SH-SY5Y (cell line): Measurements from ENCODE around the gene WIF1.

Source experiments
- GATA2 ChIP-seq: IDR thresholded peaks from 2 replicates; pipeline ENCODE4 v1.6.1; 2011; ENCODE audit warnings: mild to moderate bottlenecking, low read depth, low read length
- GATA3 ChIP-seq: IDR thresholded peaks from 2 replicates; pipeline ENCODE4 v1.6.1; 2011; ENCODE audit warnings: low read depth, mild to moderate bottlenecking, low read length, moderate library complexity

Gene WIF1

DNA sequence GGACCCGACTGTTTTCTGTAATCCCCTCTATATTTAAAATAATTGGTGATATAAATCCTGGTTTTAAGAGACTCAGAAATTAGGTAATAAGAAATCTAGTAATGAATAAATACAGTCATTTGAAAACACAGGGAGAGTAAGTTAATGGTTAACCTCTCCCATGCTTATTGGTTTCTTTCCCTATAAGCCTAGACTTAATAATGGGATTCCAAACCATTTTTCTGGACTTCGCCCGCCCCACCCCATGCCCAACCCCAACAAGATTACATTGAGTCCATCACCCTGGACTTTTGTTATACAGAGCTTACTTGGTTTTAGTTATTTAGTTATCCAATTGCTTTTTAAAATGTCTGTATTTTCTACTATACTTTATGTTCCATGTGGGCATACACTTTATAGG, 98.7 kb downstream of the WIF1 start:
- no peak for TF ChIP-seq GATA3
- TF ChIP-seq GATA2 = no peak

DNA sequence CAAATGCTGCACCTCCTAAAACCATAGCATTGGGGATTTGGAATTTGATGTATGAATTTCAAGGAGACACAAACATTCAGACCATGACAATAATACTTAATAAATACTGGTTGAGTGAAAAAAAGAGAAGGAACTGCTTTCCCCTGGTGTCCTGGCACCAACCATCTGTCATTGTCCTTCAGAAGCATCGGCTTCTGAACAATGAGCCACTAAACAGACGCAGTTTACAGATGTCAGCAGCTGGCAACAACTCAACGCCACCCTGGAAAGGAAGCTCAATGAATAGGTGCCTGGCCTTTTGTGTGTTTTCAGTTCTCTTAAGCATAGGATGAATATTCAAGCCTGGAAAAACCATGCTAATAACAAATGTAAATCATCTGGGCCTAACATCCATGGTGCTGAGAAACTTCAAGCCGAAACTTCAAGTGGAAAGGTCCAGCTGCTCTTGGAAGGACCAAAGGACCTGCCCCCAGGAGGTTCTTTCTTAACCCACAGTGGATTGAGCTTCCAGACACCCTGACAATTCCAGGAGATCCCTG, 101.3 kb downstream of the WIF1 start:
- TF ChIP-seq GATA3 (no peak), GATA2 (no peak)

DNA sequence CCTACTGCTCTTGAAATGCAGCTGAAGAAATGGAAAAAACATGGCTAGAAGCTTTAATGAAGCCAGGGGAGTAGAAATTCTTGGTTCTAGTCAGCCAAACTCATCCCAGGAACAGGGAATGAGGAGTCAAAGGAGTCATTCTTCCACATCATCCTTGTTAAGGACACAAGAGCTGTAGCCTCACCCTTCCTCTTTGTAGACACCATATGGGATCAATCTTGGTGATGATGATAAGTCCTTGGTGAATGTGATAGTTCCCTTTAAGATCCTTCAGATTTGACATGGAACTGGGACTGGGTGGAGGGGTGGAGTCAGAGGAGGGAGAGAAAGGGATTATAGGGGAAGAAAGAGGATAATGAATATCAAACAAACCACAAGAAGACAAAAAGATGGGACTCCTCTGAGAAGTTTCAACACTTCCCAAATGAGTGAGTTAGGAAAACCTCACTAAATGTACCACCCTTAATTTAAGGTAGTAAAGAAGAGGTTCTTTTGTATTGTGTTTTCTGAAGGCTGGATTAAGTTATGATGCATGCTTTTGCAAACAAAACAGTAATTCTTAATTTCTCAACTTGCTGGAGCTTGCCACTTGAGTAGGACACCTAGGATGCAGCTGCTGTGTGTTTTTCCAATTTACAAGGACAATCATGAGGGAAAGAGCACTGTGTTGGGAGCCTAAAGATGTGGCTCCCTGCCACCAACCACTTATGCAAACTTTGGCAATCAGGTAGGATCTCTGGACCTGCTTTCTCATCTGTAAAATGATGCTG, 104.0 kb downstream of the WIF1 start:
- no peak for TF ChIP-seq GATA2
- TF ChIP-seq GATA3 = no peak

DNA sequence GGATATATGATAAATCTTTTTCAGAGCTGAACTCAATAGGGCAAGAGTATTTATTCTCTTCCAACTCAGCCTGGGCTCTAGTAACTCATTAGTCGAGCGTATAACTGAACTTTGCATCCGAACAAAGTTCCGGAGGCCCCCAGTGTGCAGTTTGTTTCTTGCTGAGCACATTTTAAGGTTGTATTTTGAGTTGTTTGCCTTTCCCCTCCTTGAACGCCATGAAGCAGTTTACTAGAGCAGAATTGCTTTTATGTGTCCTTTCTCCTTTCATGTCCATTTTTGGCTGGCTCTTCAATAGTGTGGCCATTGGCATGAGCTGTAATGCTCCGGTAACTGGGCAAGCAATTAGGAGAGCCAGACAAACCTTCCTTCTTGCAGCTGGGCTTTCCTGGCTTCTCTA, 105.3 kb downstream of the WIF1 start:
- TF ChIP-seq GATA2 (no peak), GATA3 (no peak)

DNA sequence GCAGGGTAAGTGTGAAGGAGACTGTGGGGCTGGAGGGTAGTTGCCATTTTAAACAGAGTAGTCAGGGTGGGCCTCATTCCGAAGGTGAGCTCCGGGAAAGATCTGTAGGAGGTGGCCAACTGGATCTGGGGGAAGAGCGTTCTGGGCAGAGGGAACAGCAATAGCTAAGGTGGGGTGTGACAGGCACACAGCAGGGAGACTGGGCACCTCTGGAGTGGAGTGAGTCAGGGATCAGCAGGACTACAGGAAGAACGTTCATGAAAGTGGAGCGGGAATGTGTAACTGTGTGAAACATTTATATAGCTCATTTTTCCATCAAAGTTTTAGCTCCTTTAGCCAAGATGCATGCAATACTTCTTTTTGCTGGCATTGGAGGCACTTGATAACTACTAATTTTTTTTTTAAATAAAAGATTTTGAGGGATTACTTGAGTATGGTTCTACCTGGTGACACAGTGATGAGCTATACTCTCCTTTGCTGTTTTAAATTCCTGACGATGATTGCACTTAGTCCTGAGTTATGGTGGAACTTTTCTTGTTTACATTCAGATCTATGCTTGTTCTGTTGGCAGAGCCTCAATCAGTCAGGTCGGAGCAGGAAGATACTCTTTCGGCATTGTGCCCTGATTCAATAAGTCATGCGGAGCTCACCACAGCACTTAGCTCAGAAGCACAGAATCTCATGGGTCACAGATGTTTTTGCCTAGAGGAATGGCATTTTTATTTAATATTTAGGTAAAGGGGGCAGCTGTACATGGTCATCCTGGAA, 106.4 kb downstream of the WIF1 start:
- TF ChIP-seq GATA2 = no peak

DNA sequence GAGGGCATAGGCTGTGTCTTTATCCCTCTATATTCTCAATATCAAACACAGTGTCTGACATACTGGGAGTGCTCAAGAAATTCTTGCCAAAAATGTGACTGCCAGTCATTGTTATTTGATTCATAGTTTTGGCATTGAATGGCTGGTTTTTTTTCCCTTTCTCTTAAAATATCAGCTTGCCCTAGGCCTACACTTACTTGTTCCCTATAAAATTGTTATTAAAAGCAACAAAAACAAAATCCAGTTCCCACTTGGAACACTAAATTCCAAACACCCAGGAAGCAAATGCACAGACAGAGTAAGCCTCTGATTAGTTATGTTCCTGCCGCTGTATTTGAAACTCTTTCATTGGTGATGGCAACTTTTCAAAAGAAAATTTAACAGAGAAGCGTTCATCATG, 110.7 kb downstream of the WIF1 start:
- no peak for TF ChIP-seq GATA3
- no peak for TF ChIP-seq GATA2

DNA sequence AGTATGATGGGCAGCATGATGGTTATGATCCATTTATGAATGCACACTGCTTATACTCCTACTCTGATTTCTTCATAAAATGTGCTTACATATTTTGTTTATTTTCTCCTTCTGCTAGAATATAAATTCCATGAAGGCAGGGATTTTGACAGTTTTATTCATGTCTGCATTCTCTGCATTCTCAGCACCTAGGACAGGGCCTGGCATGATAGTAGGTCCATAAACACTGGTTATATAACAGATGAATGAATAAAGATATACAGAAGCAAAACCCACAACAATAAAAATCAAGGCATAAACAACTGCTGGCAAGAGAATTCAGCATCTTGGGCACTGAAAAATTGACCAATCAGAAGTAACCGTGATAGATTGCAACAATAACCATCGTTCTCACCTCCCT, 115.4 kb downstream of the WIF1 start:
- no peak for TF ChIP-seq GATA2
- TF ChIP-seq GATA3 = no peak

DNA sequence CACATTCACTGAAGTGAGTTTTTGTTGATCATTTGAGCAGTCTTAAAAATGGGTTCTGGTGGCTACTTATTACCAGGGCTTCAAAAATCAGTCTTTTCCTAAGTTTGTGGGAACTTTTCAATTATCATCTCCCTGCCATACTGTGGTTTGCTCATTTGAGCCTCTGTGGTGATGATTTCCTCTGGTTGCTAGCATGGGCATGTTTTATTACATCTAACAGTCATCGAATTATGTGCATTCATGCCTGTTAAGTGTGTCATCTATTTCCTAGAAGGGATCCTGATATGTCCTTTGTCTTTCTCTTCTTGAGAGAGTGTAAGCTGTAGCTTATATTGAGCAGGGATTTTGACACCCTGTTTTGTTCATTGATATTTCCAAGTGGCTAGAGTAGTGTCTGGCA, 116.8 kb downstream of the WIF1 start:
- TF ChIP-seq GATA2 = no peak
- TF ChIP-seq GATA3 = no peak
